Upper lobe of left lung (tissue), 6 donors: ENCODE measurements around the gene OPTC. TPM values are rescaled to one million over a fixed set of nuclear protein-coding genes. Genes with fewer than 3 reads are reported as not detected.

ENCODE experiments used
- ATAC-seq, 2 donors: fragments of 200-7000 bp; cut with Tn5 transposase; one replicate each; pipeline ENCODE4 v1.9.1; 2022; ENCODE audit warnings: mild to moderate bottlenecking in 2 of 2, moderate library complexity in 2 of 2; ENCODE audit not compliant: low FRiP score in 2 of 2
- DNase-seq, 2 donors: peaks; one replicate each; pipeline ENCODE4 v3.0.0-alpha.2; 2019 to 2020
- H3K27ac ChIP-seq, 4 donors: fragments of 200-600 bp; sonication (generic); one replicate each; pipeline ENCODE4 v1.5.1; 2016 to 2019
- H3K27me3 ChIP-seq, 4 donors: fragments of 200-600 bp; sonication (generic); one replicate each; pipeline ENCODE4 v1.5.1; 2017 to 2019
- H3K36me3 ChIP-seq, 4 donors: fragments of 200-600 bp; sonication (generic); one replicate each; pipeline ENCODE4 v1.5.1; 2016 to 2019
- H3K4me1 ChIP-seq, 4 donors: fragments of 200-600 bp; sonication (generic); one replicate each; pipeline ENCODE4 v1.5.1; 2018 to 2019
- H3K4me3 ChIP-seq, 4 donors: fragments of 200-600 bp; sonication (generic); one replicate each; pipeline ENCODE4 v1.5.1; 2017 to 2019; ENCODE audit warnings: mild to moderate bottlenecking in 2 of 4, moderate library complexity in 1 of 4
- H3K9me3 ChIP-seq, 4 donors: fragments of 200-600 bp; sonication (generic); one replicate each; pipeline ENCODE4 v1.5.1; 2018 to 2019
- CTCF ChIP-seq, 6 experiments: fragments of 450-650 bp in 4 of 6; fragments of 200-600 bp in 2 of 6; sonication (generic) in 2 of 6; IDR thresholded peaks; one replicate each; pipeline ENCODE4 v1.5.1; 2016 to 2019; ENCODE audit warnings: antibody characterized with exemption in 6 of 6
- EP300 ChIP-seq, 4 donors: sonication (generic); formaldehyde crosslinking; IDR thresholded peaks; one replicate each; pipeline ENCODE4 v1.5.1; 2017; ENCODE audit warnings: antibody characterized with exemption in 4 of 4, control low read depth in 2 of 4
- POLR2A ChIP-seq, 4 donors: fragments of 450-650 bp; IDR thresholded peaks; one replicate each; pipeline ENCODE4 v1.5.1; 2016 to 2017; ENCODE audit warnings: antibody characterized with exemption in 4 of 4, mild to moderate bottlenecking in 2 of 4
- POLR2AphosphoS5 ChIP-seq, 2 donors: sonication (generic); formaldehyde crosslinking; IDR thresholded peaks; one replicate each; pipeline ENCODE4 v1.5.1; 2017; ENCODE audit warnings: antibody characterized with exemption in 2 of 2
- WGBS, 2 donors: methylation state at CpG; one replicate each; pipeline ENCODE4 v1.1.5; 2017 to 2018; 5-methylcytosine and 5-hydroxymethylcytosine counted together
- total RNA-seq, 6 donors: library from RNA; depleted of rRNA in 4 of 6; stranded (reverse); fragments of >200 nt in 4 of 6; gene quantifications; one replicate each; pipeline versions ENCODE4 v1.1.0 to v1.2.1, GENCODE V29; 2016 to 2021
- donor health status: DM: no; HTN: no; CAD: no; lungs with moderate emphysema.
- donor health status: DM: no; HTN: yes; CAD: no; lungs with severe emphysema.

OPTC gene
- total RNA-seq, 6 donors from 2014 or later, result not detected

GRCh38 chr1:203555511-203556046 lies 61.6 kb downstream of the OPTC start:
- ATAC-seq (no peak), DNase-seq (no peak)
- H3K27me3 ChIP-seq, result no peaks in the 10 kb centered on the region
- H3K9me3 ChIP-seq, result no peaks in the 10 kb centered on the region
- peaks cover 0 to 12% (median 7%) of the 10 kb centered on the region in 4 donors for H3K4me1 ChIP-seq
- H3K36me3 ChIP-seq, result no peaks in the 10 kb centered on the region
- H3K27ac ChIP-seq, result peak overlapping the region; percentile 3 to 64 (median 38)
- 81 to 84% methylated on average over 7 of the region's 7 CpGs for WGBS, 2 donors
- H3K4me3 ChIP-seq, result no peak overlapping the region
- TF ChIP-seq POLR2A (IDR thresholded peaks at IDR 0.05) (no peak), POLR2AphosphoS5 (IDR thresholded peaks at IDR 0.05) (no peak), EP300 (IDR thresholded peaks at IDR 0.05) (no peak), CTCF (IDR thresholded peaks at IDR 0.05) (no peak)

DNA sequence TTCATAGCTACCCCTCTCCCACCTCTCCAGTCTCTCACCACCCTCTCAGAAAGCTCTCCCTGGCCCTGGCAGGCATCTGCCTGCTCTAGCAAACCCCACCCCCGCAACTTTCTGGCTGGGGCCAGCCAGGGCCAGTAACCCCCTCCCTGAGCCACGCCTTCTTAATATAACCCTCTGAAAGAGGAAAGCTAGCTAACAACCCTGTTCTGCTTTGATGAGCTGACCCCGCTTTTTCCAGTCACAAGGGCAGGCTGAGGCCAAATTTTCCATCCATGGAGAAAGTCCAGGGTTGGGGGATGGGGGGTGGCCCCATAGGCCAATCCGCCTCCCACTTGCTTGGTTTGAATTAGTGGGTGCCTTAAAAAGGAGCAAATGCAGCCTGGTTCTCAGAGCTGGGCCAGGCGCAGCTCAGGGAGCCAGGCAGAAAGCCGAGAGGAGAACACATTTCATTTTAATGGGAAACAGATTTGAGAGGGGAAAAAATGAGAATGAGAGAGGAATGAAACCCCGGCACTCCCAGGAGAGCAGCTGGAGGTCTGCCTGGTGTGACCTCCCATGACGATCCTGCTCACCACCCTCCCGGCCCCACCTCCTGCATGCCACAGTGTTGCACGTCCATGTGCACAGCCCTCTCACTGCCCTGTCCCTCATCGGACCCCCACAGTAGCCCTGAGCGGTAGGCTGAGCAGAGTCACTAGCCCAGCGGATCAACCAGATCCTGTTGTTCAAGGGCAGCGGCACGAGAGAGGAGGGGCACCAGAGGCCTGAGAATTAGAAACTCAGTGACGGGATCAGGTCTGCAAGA lies 62.3 kb downstream of the OPTC start:
- 68 to 75% methylated on average over 13 to 16 of the region's 16 CpGs for WGBS, 2 donors
- Histone ChIP-seq H3K4me1 (peaks cover 0 to 12% (median 7%) of the 10 kb centered on the region in 4 donors), H3K4me3 (no peak overlapping the region), H3K27ac (peak overlapping the region; percentile 3 to 64 (median 38)), H3K36me3 (no peaks in the 10 kb centered on the region), H3K9me3 (no peaks in the 10 kb centered on the region), H3K27me3 (no peaks in the 10 kb centered on the region)
- TF ChIP-seq POLR2AphosphoS5 (IDR thresholded peaks at IDR 0.05) (no peak), POLR2A (IDR thresholded peaks at IDR 0.05) (no peak), EP300 (IDR thresholded peaks at IDR 0.05) (no peak), CTCF (IDR thresholded peaks at IDR 0.05) (no peak)
- DNase-seq (peak in 1 of 2 donors; percentile 42), ATAC-seq (peak; percentile 41 to 50)

GRCh38 chr1:203557390-203557789 lies 63.4 kb downstream of the OPTC start:
- H3K4me3 ChIP-seq, result no peak overlapping the region
- no peaks in the 10 kb centered on the region for H3K9me3 ChIP-seq
- WGBS, 2 donors, result 88 to 89% methylated on average over 7 of the region's 7 CpGs
- H3K27me3 ChIP-seq, result no peaks in the 10 kb centered on the region
- ATAC-seq, result peak in 1 of 2 donors; percentile 12
- H3K36me3 ChIP-seq, result no peaks in the 10 kb centered on the region
- H3K4me1 ChIP-seq, result peaks cover 0 to 12% (median 7%) of the 10 kb centered on the region in 4 donors
- DNase-seq, result no peak
- H3K27ac ChIP-seq, result peak overlapping the region in 3 of 4 donors; percentile 22 to 44 (median 35)
- TF ChIP-seq POLR2AphosphoS5 (IDR thresholded peaks at IDR 0.05) (no peak), EP300 (IDR thresholded peaks at IDR 0.05) (no peak), CTCF (IDR thresholded peaks at IDR 0.05) (no peak), POLR2A (IDR thresholded peaks at IDR 0.05) (no peak)

DNA sequence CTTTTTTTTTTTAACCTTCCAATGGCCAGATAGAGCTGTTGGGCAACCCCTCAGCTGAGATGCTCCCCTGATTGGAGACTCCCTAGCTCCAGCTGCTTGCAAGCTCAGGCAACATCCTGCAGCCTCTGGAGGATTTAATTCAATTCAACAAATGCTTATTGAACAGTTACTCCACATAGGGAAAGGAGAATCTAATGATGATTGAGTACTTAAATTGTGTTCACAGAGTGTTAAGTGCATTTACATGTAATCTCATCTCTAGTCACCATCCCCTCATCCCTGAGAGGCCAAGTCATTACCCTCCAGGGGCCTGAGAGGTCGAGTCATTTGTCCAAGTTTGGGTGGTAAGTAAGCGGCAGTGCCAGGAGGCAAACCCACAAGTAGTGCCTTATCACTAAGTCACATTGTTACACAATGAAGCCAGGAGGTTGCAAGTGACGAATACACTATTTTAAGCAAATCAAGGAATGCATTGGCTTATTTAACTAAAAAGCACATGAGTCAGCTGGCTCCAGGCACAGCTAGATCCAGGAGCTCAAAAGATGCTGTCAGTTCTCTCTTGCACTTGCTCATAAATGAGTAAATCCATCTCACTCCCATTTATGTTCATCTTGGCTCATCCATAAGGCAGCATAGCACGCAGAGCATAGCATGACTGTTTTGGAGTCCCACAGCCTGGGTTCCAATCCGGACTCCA lies 64.3 kb downstream of the OPTC start:
- H3K36me3 ChIP-seq, result no peaks in the 10 kb centered on the region
- no peaks in the 10 kb centered on the region for H3K27me3 ChIP-seq
- DNase-seq (peak in 1 of 2 donors; percentile 73), ATAC-seq (peak; percentile 72 to 83)
- peaks cover 0 to 12% (median 7%) of the 10 kb centered on the region in 4 donors for H3K4me1 ChIP-seq
- H3K4me3 ChIP-seq, result no peak overlapping the region
- TF ChIP-seq POLR2A (IDR thresholded peaks at IDR 0.05) (no peak), EP300 (IDR thresholded peaks at IDR 0.05) (peak in 1 of 4 donors; percentile 88), POLR2AphosphoS5 (IDR thresholded peaks at IDR 0.05) (peak; percentile 57 to 88)
- no peaks in the 10 kb centered on the region for H3K9me3 ChIP-seq
- 61 to 65% methylated on average over 5 of the region's 5 CpGs for WGBS, 2 donors
- H3K27ac ChIP-seq, result peak overlapping the region in 3 of 4 donors; percentile 22 to 53 (median 44)

Other genes starting within 250 kb of the OPTC start
- gene BTG2, start 188.6 kb upstream of the OPTC start, total RNA-seq, result 100 to 1,000 TPM in 3 of 6 donors, 10 to 100 TPM in 3; 59.1 to 178 (median 104) TPM
- gene FMOD, start 143.0 kb upstream of the OPTC start, total RNA-seq, result 10 to 100 TPM; 12.5 to 46.7 (median 25.4) TPM
- 100 to 1,000 TPM in 1 of 6 donors, 10 to 100 TPM in 5; 30.4 to 104 (median 47.3) TPM for gene PRELP, start 18.3 kb upstream of the OPTC start, total RNA-seq
- 100 to 1,000 TPM in 2 of 6 donors, 10 to 100 TPM in 4; 54.0 to 152 (median 90.5) TPM for gene ATP2B4, start 132.7 kb downstream of the OPTC start, total RNA-seq